HG03066 (cell line): ENCODE data around the gene PKDREJ.

Experiments
- ATAC-seq: cut with Tn5 transposase; IDR thresholded peaks from one replicate; pipeline ENCODE4 v1.9.1; 2021; ENCODE audit warnings: low read depth; ENCODE audit not compliant: unreplicated experiment

The PKDREJ gene

GRCh38 chr22:46212195-46212594 lies 50.9 kb downstream of the PKDREJ start:
- no peak for ATAC-seq

GRCh38 chr22:46209262-46209661 lies 53.9 kb downstream of the PKDREJ start:
- no peak for ATAC-seq
